Stimulated activated CD4-positive, alpha-beta T cell treated with anti-CD3 and anti-CD28 coated beads, Interleukin-15, amount 100 ng/mL, for 24 hours (primary cell): ENCODE measurements around the gene CLCN4.

ENCODE experiments used
- DNase-seq: peaks from one replicate; pipeline ENCODE4 v3.0.0-alpha.2; 2020

CLCN4 gene

GRCh38 chrX:10199212-10199611 lies 42.4 kb downstream of the CLCN4 start:
- no peak for DNase-seq

GRCh38 chrX:10203617-10204016 lies 46.8 kb downstream of the CLCN4 start:
- DNase-seq: no peak

DNA sequence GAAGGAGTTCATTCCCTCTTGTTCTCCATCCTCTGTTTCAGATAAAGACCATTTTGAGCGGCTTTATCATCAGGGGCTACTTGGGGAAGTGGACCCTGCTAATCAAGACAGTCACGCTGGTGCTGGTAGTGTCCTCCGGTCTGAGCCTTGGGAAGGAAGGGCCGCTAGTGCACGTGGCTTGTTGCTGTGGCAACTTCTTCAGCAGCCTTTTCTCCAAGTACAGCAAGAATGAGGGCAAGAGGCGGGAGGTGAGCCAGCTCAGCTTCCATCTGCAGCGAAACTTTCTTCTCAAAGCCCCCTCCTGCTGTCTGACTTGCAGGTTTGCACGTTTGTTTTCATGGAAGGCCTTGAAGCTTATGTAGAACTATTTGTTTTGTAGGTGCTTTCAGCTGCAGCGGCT lies 49.5 kb downstream of the CLCN4 start:
- DNase-seq: no peak

DNA sequence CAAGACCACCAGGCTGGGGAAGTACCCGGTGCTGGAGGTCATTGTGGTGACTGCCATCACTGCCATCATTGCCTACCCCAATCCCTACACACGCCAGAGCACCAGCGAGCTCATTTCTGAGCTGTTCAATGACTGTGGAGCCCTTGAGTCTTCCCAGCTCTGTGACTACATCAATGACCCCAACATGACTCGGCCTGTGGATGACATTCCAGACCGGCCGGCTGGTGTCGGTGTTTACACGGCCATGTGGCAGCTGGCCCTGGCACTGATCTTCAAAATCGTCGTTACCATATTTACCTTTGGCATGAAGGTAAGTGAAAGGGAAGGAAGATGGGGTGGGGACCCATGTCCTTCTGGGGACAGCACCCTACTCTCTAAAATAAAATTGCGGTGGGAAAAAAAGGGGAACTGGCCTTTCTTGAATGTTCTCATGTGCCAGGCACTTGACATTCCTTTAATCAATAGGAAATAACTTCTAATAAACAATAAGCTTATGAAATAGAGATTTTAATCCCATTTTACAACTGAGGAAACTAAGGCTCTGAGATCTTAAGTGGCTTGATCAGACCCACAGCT lies 51.6 kb downstream of the CLCN4 start:
- no peak for DNase-seq

- no peak for DNase-seq
These were observed 52.2 kb downstream of the CLCN4 start for GRCh38 chrX:10208953-10209352.

GRCh38 chrX:10212395-10212794 lies 55.6 kb downstream of the CLCN4 start:
- no peak for DNase-seq

- no peak for DNase-seq
These were observed 56.9 kb downstream of the CLCN4 start for GRCh38 chrX:10213716-10214115.

GRCh38 chrX:10216208-10216607 lies 59.4 kb downstream of the CLCN4 start:
- DNase-seq: no peak

- DNase-seq: no peak
These were observed 60.4 kb downstream of the CLCN4 start for GRCh38 chrX:10217198-10217597.

DNA sequence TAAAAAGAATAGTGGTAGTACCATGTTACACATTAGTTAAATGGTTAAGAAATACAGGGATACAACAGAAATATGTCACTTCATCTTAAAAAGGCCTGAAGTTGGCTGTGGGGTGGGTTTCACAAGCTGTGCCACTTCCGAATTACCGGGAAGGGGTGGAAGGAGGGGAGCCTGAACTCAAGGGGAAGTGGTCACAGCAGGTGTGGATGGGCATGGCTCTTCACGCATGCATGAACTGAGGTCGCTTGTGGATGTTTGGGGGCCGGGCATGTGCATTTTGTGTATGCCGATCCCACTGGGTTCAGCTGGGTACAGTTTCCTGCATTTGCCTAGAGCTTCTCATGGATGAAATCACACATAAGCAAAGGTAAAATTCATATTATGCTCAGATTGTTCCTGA lies 64.9 kb downstream of the CLCN4 start:
- no peak for DNase-seq

DNA sequence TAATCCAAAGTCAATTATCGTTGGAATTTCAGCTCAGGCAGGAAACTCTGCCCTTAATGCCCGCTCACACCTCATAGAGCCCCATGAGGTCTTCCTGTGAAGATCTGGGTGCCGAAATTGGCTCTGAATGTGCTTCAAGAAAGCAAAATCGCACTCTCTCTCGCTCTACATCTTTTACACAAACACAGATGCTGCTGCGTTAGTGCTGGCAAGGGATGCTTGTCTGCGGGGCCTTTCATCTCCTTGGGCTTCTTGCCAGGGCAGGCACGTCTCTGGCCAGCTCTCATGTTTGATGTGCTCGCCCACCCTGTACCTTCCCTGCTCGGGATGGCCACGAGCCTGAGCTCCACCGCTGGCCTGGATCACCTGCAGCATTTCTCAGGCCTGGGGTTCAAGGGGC lies 66.5 kb downstream of the CLCN4 start:
- no peak for DNase-seq

DNA sequence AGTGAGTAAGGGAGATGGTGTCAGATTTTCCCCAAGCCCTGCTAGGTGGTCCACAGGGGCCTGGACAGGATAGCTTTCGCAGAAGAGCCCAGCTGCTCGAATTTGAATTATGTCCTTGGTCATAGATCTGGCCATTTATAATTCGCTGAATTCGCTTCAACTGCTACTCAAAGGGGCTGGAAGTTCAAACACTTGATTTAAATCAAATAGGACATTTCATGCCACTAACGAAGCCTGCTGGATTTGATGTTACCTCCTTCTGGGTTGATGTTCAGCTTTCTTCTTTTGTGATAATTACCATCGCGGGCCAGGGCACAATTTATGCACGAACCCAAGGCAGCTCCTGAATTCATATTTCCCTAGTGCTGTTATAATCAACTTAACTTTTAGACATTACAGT lies 67.0 kb downstream of the CLCN4 start:
- no peak for DNase-seq

GRCh38 chrX:10230222-10230621 lies 73.4 kb downstream of the CLCN4 start:
- DNase-seq: no peak

GRCh38 chrX:10231461-10231860 lies 74.7 kb downstream of the CLCN4 start:
- DNase-seq: no peak

DNA sequence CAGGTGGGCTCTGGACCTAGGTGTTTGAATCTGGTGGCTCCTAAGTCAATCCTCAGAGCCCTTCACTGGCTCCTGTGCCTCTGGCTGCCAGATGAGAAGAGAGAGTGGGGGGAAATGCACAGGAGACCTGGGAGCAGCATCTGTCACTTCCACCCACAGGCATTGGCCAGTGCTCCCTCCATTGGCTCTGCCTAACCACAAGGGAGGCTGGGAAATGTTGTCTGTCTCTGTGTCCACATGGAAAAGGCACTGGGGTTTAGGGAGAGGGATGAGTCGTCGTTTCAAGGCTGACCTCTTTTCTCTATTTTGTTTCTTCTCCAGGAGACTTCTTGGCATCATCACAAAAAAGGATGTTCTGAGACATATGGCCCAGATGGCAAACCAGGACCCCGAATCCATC lies 76.4 kb downstream of the CLCN4 start:
- DNase-seq: no peak

GRCh38 chrX:10233696-10234095 lies 76.9 kb downstream of the CLCN4 start:
- no peak for DNase-seq

DNA sequence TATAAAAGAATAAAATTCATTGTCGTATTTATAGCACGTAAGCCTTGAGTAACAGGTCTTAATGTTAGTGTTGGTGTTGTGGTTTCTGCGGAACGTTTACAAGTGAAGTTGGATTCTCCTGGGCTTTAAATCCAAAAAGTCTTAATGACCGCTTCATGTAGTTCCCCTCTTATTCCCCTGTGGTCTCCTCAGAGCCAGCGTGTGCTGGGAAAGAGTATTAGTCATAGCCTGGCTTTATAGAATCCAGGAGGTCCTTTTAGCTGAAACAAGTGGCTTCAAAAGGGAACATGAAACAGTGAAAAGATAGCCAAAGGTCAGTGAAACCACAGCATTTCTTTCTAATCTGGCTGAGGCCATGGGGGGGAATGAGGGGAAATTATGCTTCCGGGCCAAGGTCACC lies 79.1 kb downstream of the CLCN4 start:
- DNase-seq: no peak

GRCh38 chrX:10237241-10237640 lies 80.5 kb downstream of the CLCN4 start:
- no peak for DNase-seq

DNA sequence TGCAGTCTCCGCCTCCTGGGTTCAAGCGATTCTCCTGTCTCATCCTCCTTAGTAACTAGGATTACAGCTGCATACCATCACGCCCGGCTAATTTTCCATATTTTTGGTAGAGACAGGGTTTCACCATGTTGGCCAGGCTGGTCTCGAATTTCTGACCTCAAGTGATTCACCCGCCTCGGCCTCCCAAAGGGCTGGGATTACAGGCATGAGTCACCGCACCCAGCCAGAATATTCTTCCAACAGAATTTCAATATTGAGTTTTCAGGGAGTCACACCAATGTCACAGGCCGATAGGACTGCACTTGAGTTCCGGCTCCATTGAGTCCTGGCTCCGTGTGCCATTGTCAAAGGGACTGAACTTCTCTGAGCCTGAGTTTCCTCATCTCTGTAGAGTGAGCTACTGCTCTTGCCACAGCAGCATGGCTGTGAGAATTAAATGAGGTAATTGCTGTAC lies 82.9 kb downstream of the CLCN4 start:
- no peak for DNase-seq

GRCh38 chrX:10240918-10241317 lies 84.1 kb downstream of the CLCN4 start:
- no peak for DNase-seq

DNA sequence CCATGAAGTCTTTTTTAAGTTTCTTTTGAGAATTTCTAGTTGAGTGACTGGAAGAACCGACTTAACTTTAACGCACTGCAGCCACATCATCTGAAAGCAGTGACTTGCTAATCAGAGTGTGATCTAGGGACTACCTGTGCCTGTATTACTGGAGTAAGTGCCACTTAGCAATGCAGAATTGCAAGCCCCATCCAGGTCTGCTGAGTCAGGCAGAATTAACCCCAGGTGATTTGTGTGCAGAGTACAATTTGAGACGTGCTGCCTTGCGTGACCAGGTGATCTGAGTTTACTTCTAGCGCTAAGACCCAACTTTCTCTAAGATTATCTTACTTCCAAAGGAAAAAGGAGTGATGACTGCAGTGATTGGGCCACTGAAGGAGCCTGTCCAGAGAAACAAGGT lies 85.3 kb downstream of the CLCN4 start:
- DNase-seq: no peak

GRCh38 chrX:10243106-10243505 lies 86.3 kb downstream of the CLCN4 start:
- no peak for DNase-seq

GRCh38 chrX:10244915-10245622 lies 88.3 kb downstream of the CLCN4 start:
- DNase-seq: no peak

GRCh38 chrX:10245886-10246285 lies 89.1 kb downstream of the CLCN4 start:
- DNase-seq: no peak

DNA sequence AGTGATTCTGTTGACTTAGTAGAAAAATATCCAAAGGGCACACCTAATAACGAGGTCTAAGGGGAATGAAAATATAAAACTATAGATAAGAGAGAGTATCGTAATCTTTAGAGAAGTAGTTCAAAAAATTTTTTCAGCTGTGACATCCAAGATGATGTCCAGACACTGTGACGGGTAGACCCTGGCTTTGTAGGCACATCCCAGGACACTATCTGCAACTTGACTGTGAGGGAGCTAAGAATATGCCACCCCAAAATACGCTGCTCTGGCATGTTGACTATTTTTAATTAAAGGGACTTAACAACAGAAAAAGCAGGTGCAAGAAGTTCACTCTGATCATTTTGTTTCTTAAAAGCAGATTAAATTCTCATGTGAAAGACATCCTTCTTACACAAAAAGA lies 89.5 kb downstream of the CLCN4 start:
- DNase-seq: no peak
